Measurements from ENCODE around the gene GDNF. TPM values are rescaled to one million over a fixed set of nuclear protein-coding genes. Genes with fewer than 3 reads are reported as not detected.

The GDNF gene
- total and polyA plus RNA-seq, 9 donors, result 0.23 to 6.3 (median 3.6) TPM

GRCh38 chr5:37881359-37881758, 41.5 kb upstream of the GDNF start:
- no peak for TF ChIP-seq CTCF (IDR thresholded peaks at IDR 0.05)
- no peak for TF ChIP-seq POLR2A (IDR thresholded peaks at IDR 0.05)
- TF ChIP-seq EP300 (IDR thresholded peaks at IDR 0.05), result no peak
- H3K4me1 ChIP-seq (ENCODE audit: insufficient read depth), result peaks cover 5% of the 10 kb centered on the region
- no peaks in the 10 kb centered on the region for H3K36me3 ChIP-seq
- intact Hi-C loops (cut with DNase I), result no loop called here
- no peaks in the 10 kb centered on the region for H3K9me3 ChIP-seq
- H3K27ac ChIP-seq, result no peak overlapping the region
- no peak for DNase-seq
- WGBS, 3 donors, result 91 to 96% (median 92%) methylated on average over 3 of the region's 3 CpGs
- no peak overlapping the region for H3K4me3 ChIP-seq
- H3K27me3 ChIP-seq, result no peaks in the 10 kb centered on the region

GRCh38 chr5:37876943-37877342, 37.1 kb upstream of the GDNF start:
- Histone ChIP-seq H3K4me3 (no peak overlapping the region), H3K4me1 (ENCODE audit: insufficient read depth) (no peaks in the 10 kb centered on the region), H3K27me3 (no peaks in the 10 kb centered on the region), H3K9me3 (no peaks in the 10 kb centered on the region), H3K27ac (no peak overlapping the region), H3K36me3 (no peaks in the 10 kb centered on the region)
- intact Hi-C loops (cut with DNase I), result no loop called here
- TF ChIP-seq POLR2A (IDR thresholded peaks at IDR 0.05) (no peak), EP300 (IDR thresholded peaks at IDR 0.05) (no peak), CTCF (IDR thresholded peaks at IDR 0.05) (no peak)
- DNase-seq, result no peak
- WGBS, 3 donors, result 60 to 71% (median 64%) methylated on average over 3 of the region's 3 CpGs

- H3K36me3 ChIP-seq, result no peaks in the 10 kb centered on the region
- H3K4me3 ChIP-seq, result no peak overlapping the region
- H3K27ac ChIP-seq, result no peak overlapping the region
- no peak for TF ChIP-seq EP300 (IDR thresholded peaks at IDR 0.05)
- TF ChIP-seq POLR2A (IDR thresholded peaks at IDR 0.05), result no peak
- no peak for TF ChIP-seq CTCF (IDR thresholded peaks at IDR 0.05)
- no peaks in the 10 kb centered on the region for H3K27me3 ChIP-seq
- no peak for DNase-seq
- intact Hi-C loops (cut with DNase I), result no loop called here
- 89 to 95% (median 95%) methylated on average over 1 of the region's 1 CpG for WGBS, 3 donors
- no peaks in the 10 kb centered on the region for H3K9me3 ChIP-seq
- no peaks in the 10 kb centered on the region for H3K4me1 ChIP-seq (ENCODE audit: insufficient read depth)
Measured at GRCh38 chr5:37876245-37876644, 36.4 kb upstream of the GDNF start.

GRCh38 chr5:37875051-37875787, 35.4 kb upstream of the GDNF start:
- TF ChIP-seq EP300 (IDR thresholded peaks at IDR 0.05) (no peak), CTCF (IDR thresholded peaks at IDR 0.05) (no peak), POLR2A (IDR thresholded peaks at IDR 0.05) (no peak)
- Histone ChIP-seq H3K27ac (no peak overlapping the region), H3K4me3 (no peak overlapping the region), H3K4me1 (ENCODE audit: insufficient read depth) (no peaks in the 10 kb centered on the region), H3K9me3 (no peaks in the 10 kb centered on the region), H3K27me3 (no peaks in the 10 kb centered on the region), H3K36me3 (no peaks in the 10 kb centered on the region)
- no peak for DNase-seq
- WGBS, 3 donors, result 83 to 89% (median 88%) methylated on average over 6 of the region's 6 CpGs
- intact Hi-C loops (cut with DNase I), result no loop called here

All from ovary (tissue), 9 donors.